Fibroblast of mammary gland (primary cell): ENCODE data around the gene KCNQ5.

Experiments
- DNase-seq: peaks from one replicate; pipeline ENCODE4 v3.0.0-alpha.2; 2010; ENCODE audit warnings: low read depth
- H3K4me3 ChIP-seq: 2 replicates; pipeline ENCODE4 v1.5.1; 2011; ENCODE audit warnings: low read depth, mild to moderate bottlenecking, low read length, moderate library complexity; ENCODE audit not compliant: control insufficient read depth
- CTCF ChIP-seq: conservative IDR thresholded peaks from 2 replicates; pipeline ENCODE4 v1.5.1; 2011; ENCODE audit warnings: low read depth, low read length, inconsistent platforms; ENCODE audit not compliant: control insufficient read depth, insufficient read depth

Gene KCNQ5

GRCh38 chr6:73236144-73236750 is 614.4 kb downstream of the KCNQ5 start:
- no peak overlapping the region for H3K4me3 ChIP-seq
- TF ChIP-seq CTCF = no peak
- DNase-seq = peak; percentile 96

- TF ChIP-seq CTCF = no peak
- DNase-seq = no peak
- no peak overlapping the region for H3K4me3 ChIP-seq
These were observed 618.9 kb downstream of the KCNQ5 start for GRCh38 chr6:73240730-73241129.

GRCh38 chr6:73242001-73242400 is 620.1 kb downstream of the KCNQ5 start:
- no peak for TF ChIP-seq CTCF
- no peak for DNase-seq
- no peak overlapping the region for H3K4me3 ChIP-seq
